ENCODE results near the gene PDE6C.

The PDE6C gene

DNA sequence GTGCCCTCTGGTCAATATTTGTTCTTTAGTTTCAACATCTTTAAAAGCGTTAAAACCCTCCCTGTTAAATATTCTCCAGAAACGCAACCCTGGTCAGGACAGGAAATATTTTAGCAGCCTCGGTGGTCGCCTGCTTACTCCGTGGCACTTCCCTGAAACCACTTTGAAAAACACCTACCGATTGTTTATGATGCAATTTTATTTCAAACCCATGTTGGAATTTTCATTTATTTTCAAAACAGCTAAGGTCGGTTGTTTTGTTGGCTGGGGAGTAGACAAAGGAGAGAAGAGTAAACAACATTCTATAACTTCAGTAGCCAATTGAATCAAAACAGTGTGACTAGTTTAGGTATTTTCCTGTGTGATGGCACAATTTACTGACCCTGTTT is 10.6 kb upstream of the PDE6C start:
- H3K4me3 ChIP-seq (ENCODE audit: insufficient read depth, low read depth, low read length, poor library complexity, severe bottlenecking), result no peak overlapping the region
- H3K9me3 ChIP-seq (ENCODE audit: control insufficient read depth, low read length), result no peaks in the 10 kb centered on the region
- no peaks in the 10 kb centered on the region for H3K4me1 ChIP-seq (ENCODE audit: control insufficient read depth, insufficient read depth, low read length, poor library complexity, severe bottlenecking)
- H3K27me3 ChIP-seq (replicated peaks; ENCODE audit: control insufficient read depth, insufficient read depth, low read length, poor library complexity, severe bottlenecking), result peaks cover 4% of the 10 kb centered on the region
- H3K36me3 ChIP-seq (ENCODE audit: control insufficient read depth, insufficient read depth, low read length), result no peaks in the 10 kb centered on the region
- no peak overlapping the region for H3K27ac ChIP-seq (ENCODE audit: insufficient read depth, low read length, poor library complexity, severe bottlenecking)
- no peak for DNase-seq

DNA sequence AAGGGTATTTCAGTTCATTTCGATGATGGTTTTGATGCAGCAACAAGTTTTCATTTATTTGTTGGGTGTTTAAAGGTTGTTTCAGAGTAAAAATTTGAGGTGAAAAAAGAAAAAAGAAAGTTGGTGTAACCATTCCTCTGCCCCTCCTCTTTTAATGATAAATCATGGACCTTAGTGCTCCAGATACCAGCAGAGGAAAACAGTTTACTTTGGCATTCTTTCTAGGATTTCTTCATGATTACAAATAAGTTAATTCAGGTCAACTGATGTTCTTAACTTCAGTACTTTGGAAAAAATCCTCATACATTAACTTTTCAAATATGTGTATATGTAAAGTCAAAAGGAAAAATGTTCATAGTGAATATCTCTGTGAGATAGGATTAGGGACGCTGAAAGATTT is 9.3 kb upstream of the PDE6C start:
- H3K27me3 ChIP-seq (replicated peaks; ENCODE audit: control insufficient read depth, insufficient read depth, low read length, poor library complexity, severe bottlenecking), result peaks cover 4% of the 10 kb centered on the region

DNA sequence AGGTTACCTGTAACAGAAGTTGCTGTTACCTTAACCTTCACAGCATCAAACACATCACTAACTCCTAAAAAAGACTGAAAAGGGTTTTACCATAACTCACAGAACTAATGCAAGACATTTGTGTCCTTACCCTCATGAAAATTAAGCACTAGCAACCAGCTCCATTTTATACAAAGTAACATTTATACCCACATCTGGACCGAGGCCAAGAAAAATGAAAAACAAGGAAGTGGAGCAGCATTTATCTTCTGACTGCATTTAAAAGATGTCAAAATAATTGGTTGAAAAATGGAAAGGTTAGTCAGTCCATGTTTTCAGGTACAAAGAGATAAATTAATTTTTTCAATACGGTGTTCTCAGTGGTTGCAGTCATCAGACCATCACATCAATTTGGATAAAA is 8.2 kb upstream of the PDE6C start:
- no peak overlapping the region for H3K27ac ChIP-seq (ENCODE audit: insufficient read depth, low read length, poor library complexity, severe bottlenecking)
- peaks cover 3% of the 10 kb centered on the region for H3K9me3 ChIP-seq (ENCODE audit: control insufficient read depth, low read length)
- H3K4me1 ChIP-seq (ENCODE audit: control insufficient read depth, insufficient read depth, low read length, poor library complexity, severe bottlenecking), result no peaks in the 10 kb centered on the region
- DNase-seq, result no peak
- no peaks in the 10 kb centered on the region for H3K36me3 ChIP-seq (ENCODE audit: control insufficient read depth, insufficient read depth, low read length)
- peaks cover 4% of the 10 kb centered on the region for H3K27me3 ChIP-seq (replicated peaks; ENCODE audit: control insufficient read depth, insufficient read depth, low read length, poor library complexity, severe bottlenecking)
- H3K4me3 ChIP-seq (ENCODE audit: insufficient read depth, low read depth, low read length, poor library complexity, severe bottlenecking), result no peak overlapping the region

More for the DNA sequence above, 9.3 kb upstream of the PDE6C start:
- H3K36me3 ChIP-seq (ENCODE audit: control insufficient read depth, insufficient read depth, low read length), result no peaks in the 10 kb centered on the region
- no peak overlapping the region for H3K27ac ChIP-seq (ENCODE audit: insufficient read depth, low read length, poor library complexity, severe bottlenecking)
- H3K4me1 ChIP-seq (ENCODE audit: control insufficient read depth, insufficient read depth, low read length, poor library complexity, severe bottlenecking), result no peaks in the 10 kb centered on the region
- no peak overlapping the region for H3K4me3 ChIP-seq (ENCODE audit: insufficient read depth, low read depth, low read length, poor library complexity, severe bottlenecking)
- DNase-seq, result no peak
- H3K9me3 ChIP-seq (ENCODE audit: control insufficient read depth, low read length), result peaks cover 3% of the 10 kb centered on the region

DNA sequence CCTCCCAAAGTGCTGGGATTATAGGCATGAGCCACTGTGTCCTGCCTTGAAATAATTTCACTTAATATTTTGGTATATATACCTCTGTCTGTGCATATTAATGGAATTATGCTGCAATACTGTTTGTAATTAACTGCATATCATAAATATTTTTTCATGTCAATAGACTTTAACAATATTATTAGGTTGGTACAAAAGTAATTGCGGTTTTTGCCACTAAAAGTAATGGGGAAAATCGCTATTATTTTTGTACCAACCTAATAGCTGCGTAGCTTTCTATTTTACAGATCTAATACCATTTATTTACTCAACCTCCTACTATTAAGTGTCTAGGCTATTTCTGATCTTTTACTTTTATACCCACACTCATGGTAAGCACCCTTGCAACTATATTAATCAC is 3.9 kb upstream of the PDE6C start:
- no peak for DNase-seq
- no peaks in the 10 kb centered on the region for H3K27me3 ChIP-seq (replicated peaks; ENCODE audit: control insufficient read depth, insufficient read depth, low read length, poor library complexity, severe bottlenecking)
- no peaks in the 10 kb centered on the region for H3K4me1 ChIP-seq (ENCODE audit: control insufficient read depth, insufficient read depth, low read length, poor library complexity, severe bottlenecking)
- H3K4me3 ChIP-seq (ENCODE audit: insufficient read depth, low read depth, low read length, poor library complexity, severe bottlenecking), result no peak overlapping the region
- H3K27ac ChIP-seq (ENCODE audit: insufficient read depth, low read length, poor library complexity, severe bottlenecking), result no peak overlapping the region
- H3K36me3 ChIP-seq (ENCODE audit: control insufficient read depth, insufficient read depth, low read length), result no peaks in the 10 kb centered on the region
- peaks cover 3% of the 10 kb centered on the region for H3K9me3 ChIP-seq (ENCODE audit: control insufficient read depth, low read length)

DNA sequence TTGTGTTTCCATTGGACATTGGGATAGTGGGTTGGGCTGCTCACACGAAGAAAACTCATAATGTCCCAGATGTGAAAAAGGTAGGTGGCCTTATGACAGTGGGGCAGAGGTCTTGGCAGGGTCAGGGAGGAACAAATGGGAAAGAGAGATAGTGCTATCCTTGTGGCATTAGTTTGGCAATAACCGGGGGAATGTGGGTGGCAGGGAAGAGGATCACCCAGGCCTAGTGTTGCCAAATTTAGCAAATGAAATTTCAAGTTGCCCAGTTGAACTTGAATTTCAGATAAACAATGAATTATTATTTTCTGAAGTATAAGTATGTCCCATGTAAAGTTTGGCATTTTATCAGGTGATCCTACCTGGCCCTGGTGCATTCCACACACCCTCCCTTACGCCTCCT is 789 bp downstream of the PDE6C start:
- H3K36me3 ChIP-seq (ENCODE audit: control insufficient read depth, insufficient read depth, low read length), result no peaks in the 10 kb centered on the region
- no peaks in the 10 kb centered on the region for H3K27me3 ChIP-seq (replicated peaks; ENCODE audit: control insufficient read depth, insufficient read depth, low read length, poor library complexity, severe bottlenecking)
- H3K4me1 ChIP-seq (ENCODE audit: control insufficient read depth, insufficient read depth, low read length, poor library complexity, severe bottlenecking), result no peaks in the 10 kb centered on the region
- no peak overlapping the region for H3K4me3 ChIP-seq (ENCODE audit: insufficient read depth, low read depth, low read length, poor library complexity, severe bottlenecking)
- no peak for DNase-seq
- H3K9me3 ChIP-seq (ENCODE audit: control insufficient read depth, low read length), result no peaks in the 10 kb centered on the region
- no peak overlapping the region for H3K27ac ChIP-seq (ENCODE audit: insufficient read depth, low read length, poor library complexity, severe bottlenecking)

DNA sequence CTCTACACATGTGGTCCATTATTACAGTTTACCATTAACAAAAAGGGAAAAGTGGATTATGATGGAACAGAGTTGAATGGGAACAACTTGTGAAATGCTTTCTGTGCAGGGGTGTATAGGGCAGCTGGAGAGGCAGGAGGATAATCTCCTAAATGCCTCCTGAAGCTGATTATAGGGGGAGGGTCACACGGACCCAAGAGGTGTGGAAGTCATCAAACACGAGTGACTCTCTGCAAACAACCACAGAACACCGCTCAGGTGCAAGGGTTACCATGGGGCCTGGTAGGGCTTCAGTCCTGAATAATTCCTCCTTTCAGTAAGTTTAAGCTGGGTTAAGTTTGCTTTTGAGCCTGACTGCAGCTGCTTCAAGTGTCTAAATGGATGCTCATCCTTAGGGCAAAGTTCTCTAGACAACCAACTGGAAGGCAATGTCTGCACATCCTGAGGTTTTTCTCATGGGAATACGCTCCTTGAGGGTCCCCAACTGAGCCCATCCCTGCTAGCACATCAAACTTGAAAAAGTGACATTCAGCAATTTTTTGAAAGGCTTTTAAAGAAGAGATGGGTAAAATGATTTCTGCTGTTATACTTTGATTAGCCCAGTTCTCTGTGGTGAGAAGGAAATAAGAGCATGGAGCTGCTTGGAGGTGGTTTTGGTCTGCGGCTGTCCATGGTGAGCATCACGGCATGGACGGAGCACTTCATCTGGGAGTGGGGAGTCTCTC is 1.9 kb downstream of the PDE6C start:
- H3K4me1 ChIP-seq (ENCODE audit: control insufficient read depth, insufficient read depth, low read length, poor library complexity, severe bottlenecking), result no peaks in the 10 kb centered on the region

GRCh38 chr10:93615576-93616235 is 3.4 kb downstream of the PDE6C start:
- Histone ChIP-seq H3K27ac (ENCODE audit: insufficient read depth, low read length, poor library complexity, severe bottlenecking) (no peak overlapping the region), H3K9me3 (ENCODE audit: control insufficient read depth, low read length) (no peaks in the 10 kb centered on the region), H3K27me3 (replicated peaks; ENCODE audit: control insufficient read depth, insufficient read depth, low read length, poor library complexity, severe bottlenecking) (no peaks in the 10 kb centered on the region), H3K36me3 (ENCODE audit: control insufficient read depth, insufficient read depth, low read length) (no peaks in the 10 kb centered on the region), H3K4me3 (ENCODE audit: insufficient read depth, low read depth, low read length, poor library complexity, severe bottlenecking) (no peak overlapping the region), H3K4me1 (ENCODE audit: control insufficient read depth, insufficient read depth, low read length, poor library complexity, severe bottlenecking) (no peaks in the 10 kb centered on the region)
- no peak for DNase-seq

More for the DNA sequence above, 1.9 kb downstream of the PDE6C start:
- DNase-seq, result no peak
- H3K4me3 ChIP-seq (ENCODE audit: insufficient read depth, low read depth, low read length, poor library complexity, severe bottlenecking), result no peak overlapping the region
- H3K36me3 ChIP-seq (ENCODE audit: control insufficient read depth, insufficient read depth, low read length), result no peaks in the 10 kb centered on the region
- no peak overlapping the region for H3K27ac ChIP-seq (ENCODE audit: insufficient read depth, low read length, poor library complexity, severe bottlenecking)
- no peaks in the 10 kb centered on the region for H3K9me3 ChIP-seq (ENCODE audit: control insufficient read depth, low read length)
- no peaks in the 10 kb centered on the region for H3K27me3 ChIP-seq (replicated peaks; ENCODE audit: control insufficient read depth, insufficient read depth, low read length, poor library complexity, severe bottlenecking)

DNA sequence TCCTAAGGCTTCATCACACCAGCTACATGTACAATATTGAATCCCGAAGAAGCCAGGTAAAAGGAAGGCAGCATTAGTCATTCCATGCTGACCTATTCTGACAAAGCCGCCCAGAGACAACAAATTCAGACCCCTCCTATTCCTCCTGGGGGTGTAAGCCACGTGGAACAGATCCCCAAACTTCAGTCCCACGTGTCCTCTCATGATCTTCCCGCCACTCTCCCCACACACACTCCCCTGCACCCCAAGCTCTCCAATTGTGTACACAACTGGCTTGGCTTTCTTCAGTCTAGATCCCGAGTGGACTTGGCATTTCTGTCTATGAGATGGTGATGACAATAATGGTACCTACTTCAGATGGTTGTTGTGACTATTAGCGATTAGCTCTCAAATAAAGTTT is 8.6 kb downstream of the PDE6C start:
- no peaks in the 10 kb centered on the region for H3K36me3 ChIP-seq (ENCODE audit: control insufficient read depth, insufficient read depth, low read length)
- DNase-seq, result no peak
- no peak overlapping the region for H3K27ac ChIP-seq (ENCODE audit: insufficient read depth, low read length, poor library complexity, severe bottlenecking)

GRCh38 chr10:93622942-93623341 is 10.6 kb downstream of the PDE6C start:
- H3K4me3 ChIP-seq (ENCODE audit: insufficient read depth, low read depth, low read length, poor library complexity, severe bottlenecking), result no peak overlapping the region
- no peaks in the 10 kb centered on the region for H3K9me3 ChIP-seq (ENCODE audit: control insufficient read depth, low read length)
- no peaks in the 10 kb centered on the region for H3K27me3 ChIP-seq (replicated peaks; ENCODE audit: control insufficient read depth, insufficient read depth, low read length, poor library complexity, severe bottlenecking)
- H3K27ac ChIP-seq (ENCODE audit: insufficient read depth, low read length, poor library complexity, severe bottlenecking), result no peak overlapping the region
- no peak for DNase-seq
- H3K36me3 ChIP-seq (ENCODE audit: control insufficient read depth, insufficient read depth, low read length), result no peaks in the 10 kb centered on the region
- no peaks in the 10 kb centered on the region for H3K4me1 ChIP-seq (ENCODE audit: control insufficient read depth, insufficient read depth, low read length, poor library complexity, severe bottlenecking)

More for the DNA sequence above, 8.6 kb downstream of the PDE6C start:
- no peaks in the 10 kb centered on the region for H3K27me3 ChIP-seq (replicated peaks; ENCODE audit: control insufficient read depth, insufficient read depth, low read length, poor library complexity, severe bottlenecking)
- no peaks in the 10 kb centered on the region for H3K9me3 ChIP-seq (ENCODE audit: control insufficient read depth, low read length)
- H3K4me3 ChIP-seq (ENCODE audit: insufficient read depth, low read depth, low read length, poor library complexity, severe bottlenecking), result no peak overlapping the region
- no peaks in the 10 kb centered on the region for H3K4me1 ChIP-seq (ENCODE audit: control insufficient read depth, insufficient read depth, low read length, poor library complexity, severe bottlenecking)

GRCh38 chr10:93628858-93629257 is 16.5 kb downstream of the PDE6C start:
- H3K36me3 ChIP-seq (ENCODE audit: control insufficient read depth, insufficient read depth, low read length), result no peaks in the 10 kb centered on the region
- H3K27me3 ChIP-seq (replicated peaks; ENCODE audit: control insufficient read depth, insufficient read depth, low read length, poor library complexity, severe bottlenecking), result no peaks in the 10 kb centered on the region
- no peak overlapping the region for H3K4me3 ChIP-seq (ENCODE audit: insufficient read depth, low read depth, low read length, poor library complexity, severe bottlenecking)
- H3K9me3 ChIP-seq (ENCODE audit: control insufficient read depth, low read length), result no peaks in the 10 kb centered on the region
- H3K27ac ChIP-seq (ENCODE audit: insufficient read depth, low read length, poor library complexity, severe bottlenecking), result no peak overlapping the region
- no peak for DNase-seq
- no peaks in the 10 kb centered on the region for H3K4me1 ChIP-seq (ENCODE audit: control insufficient read depth, insufficient read depth, low read length, poor library complexity, severe bottlenecking)

Measured in effector memory CD4-positive, alpha-beta T cell (primary cell).